Tibial nerve (tissue), 4 donors: ENCODE data around the gene MAP4K4.

ENCODE experiments used
- CTCF ChIP-seq, 5 experiments: fragments of 200-600 bp in 3 of 5; fragments of 450-650 bp in 2 of 5; sonication (generic) in 3 of 5; IDR thresholded peaks; one replicate each; pipeline ENCODE4 v1.5.1; 2016 to 2019; ENCODE audit warnings: antibody characterized with exemption in 5 of 5, mild to moderate bottlenecking in 3 of 5, moderate library complexity in 2 of 5
- EP300 ChIP-seq, 2 donors: sonication (generic); formaldehyde crosslinking; IDR thresholded peaks; one replicate each; pipeline ENCODE4 v1.6.1; 2017; ENCODE audit warnings: antibody characterized with exemption in 2 of 2, mild to moderate bottlenecking in 1 of 2
- POLR2A ChIP-seq, 2 donors: fragments of 450-650 bp; IDR thresholded peaks; one replicate each; pipeline ENCODE4 v1.6.1; 2017; ENCODE audit warnings: antibody characterized with exemption in 2 of 2, mild to moderate bottlenecking in 2 of 2, moderate library complexity in 2 of 2

DNA sequence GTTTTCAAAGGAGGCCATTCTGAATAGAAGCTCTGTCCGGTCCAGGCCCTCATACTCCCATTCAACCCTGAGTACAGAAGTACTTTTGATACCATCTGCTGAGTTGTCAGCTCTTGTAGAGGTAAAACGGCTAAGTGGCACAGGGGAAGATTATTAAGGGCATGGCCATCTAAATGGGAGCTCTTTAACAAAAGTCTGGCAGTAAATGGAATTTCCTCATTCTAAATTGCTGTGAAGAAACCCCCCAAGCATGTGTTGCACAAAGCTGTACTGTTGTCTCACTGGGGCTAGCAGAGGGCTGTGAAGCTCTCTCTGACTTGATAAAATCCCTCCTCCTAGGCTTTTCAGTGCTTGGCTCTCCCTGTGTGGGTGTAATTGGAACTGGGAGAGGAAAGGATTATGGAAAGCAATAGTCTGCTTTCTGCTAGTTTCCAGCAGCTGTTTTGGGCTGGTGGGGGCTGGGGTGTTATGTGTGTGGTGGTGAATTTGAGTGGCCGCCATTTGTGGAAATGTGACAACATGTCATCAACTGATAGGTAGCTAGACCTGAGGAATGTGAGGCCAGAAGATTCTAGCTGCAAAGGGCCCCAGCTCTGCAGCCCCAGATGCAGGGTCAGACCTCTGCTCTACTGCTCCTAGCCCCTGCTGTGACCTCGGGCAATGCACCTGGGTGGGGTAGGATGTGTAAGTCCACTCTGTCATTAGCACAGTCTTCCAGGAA lies 65.1 kb downstream of the MAP4K4 start:
- TF ChIP-seq CTCF (IDR thresholded peaks at IDR 0.05) (no peak), POLR2A (IDR thresholded peaks at IDR 0.05) (no peak), EP300 (IDR thresholded peaks at IDR 0.05) (no peak)
